Spleen (tissue), 7 donors: ENCODE results near the gene BUD31.
"Not testable (repeated sequence)": the region's sequence is repeated elsewhere in the genome, so short reads cannot be mapped to it uniquely, and the experiment has no call there.

Experiments used
- CTCF ChIP-seq, 11 experiments: fragments of 200-600 bp in 7 of 11; fragments of 450-650 bp in 4 of 11; sonication (generic) in 4 of 11; IDR thresholded peaks in 8 of 11; conservative IDR thresholded peaks in 3 of 11; 1 replicate in 7 of 11; 2 replicates in 4 of 11; pipeline versions ENCODE4 v1.4.0 to v1.8.0; 2016 to 2021; ENCODE audit warnings: antibody characterized with exemption in 11 of 11, inconsistent platforms in 4 of 11, mild to moderate bottlenecking in 1 of 11
- POLR2A ChIP-seq, 3 donors: fragments of 450-650 bp; IDR thresholded peaks; one replicate each; pipeline ENCODE4 v1.5.1; 2017; ENCODE audit warnings: antibody characterized with exemption in 3 of 3, mild to moderate bottlenecking in 1 of 3
- POLR2AphosphoS5 ChIP-seq, 3 donors: sonication (generic); formaldehyde crosslinking; IDR thresholded peaks; one replicate each; pipeline ENCODE4 v1.5.1; 2017; ENCODE audit warnings: antibody characterized with exemption in 3 of 3
- donor health status: DM: no; HTN: no; CAD: no; lungs with moderate emphysema.
- donor health status: DM: no; HTN: no; CAD: no.
- donor health status: DM: no; HTN: no; CAD: no.

GRCh38 chr7:99387239-99387635, 21.5 kb upstream of the BUD31 start:
- not testable (repeated sequence) for TF ChIP-seq POLR2A (IDR thresholded peaks at IDR 0.05); CTCF (IDR thresholded peaks at IDR 0.05 in 8 of 11, conservative IDR thresholded peaks at IDR 0.05 in 3 of 11)
- peak in 1 of 3 donors; percentile 0 for TF ChIP-seq POLR2AphosphoS5 (IDR thresholded peaks at IDR 0.05)
